ENCODE measurements around the gene ING4.

GRCh38 chr12:6694701-6695100, 31.8 kb upstream of the ING4 start:
- TF ChIP-seq CTCF (IDR thresholded peaks at IDR 0.05) (no peak), EZH2phosphoT487 (IDR thresholded peaks at IDR 0.05) (no peak), EZH2 (IDR thresholded peaks at IDR 0.05) (no peak)

Data from neural progenitor cell (in vitro differentiated cells).